ENCODE measurements around the gene TRMU.
"Not testable (repeated sequence)": the region's sequence is repeated elsewhere in the genome, so short reads cannot be mapped to it uniquely, and the experiment has no call there.

The TRMU gene

DNA sequence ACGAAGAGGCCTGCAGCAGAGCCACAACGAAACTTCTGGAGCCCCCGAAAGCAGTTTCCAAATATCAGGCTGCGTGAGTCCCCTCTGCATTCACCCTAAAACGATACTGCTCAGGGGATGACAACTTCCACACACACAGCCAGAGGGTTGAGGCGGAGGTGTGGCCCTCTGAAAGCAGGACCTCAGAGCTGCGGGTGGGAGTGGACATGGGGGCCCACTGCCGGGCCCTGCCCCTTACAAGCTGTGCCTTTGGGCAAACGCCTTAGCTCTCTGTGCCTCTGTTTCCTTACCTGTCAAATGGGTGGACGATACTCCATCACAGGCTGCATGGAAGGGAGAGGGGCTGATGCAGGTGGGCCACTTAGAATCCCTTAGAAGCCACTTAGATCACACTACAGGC, 53.1 kb downstream of the TRMU start:
- no peak for DNase-seq (ENCODE audit: low read depth)

DNA sequence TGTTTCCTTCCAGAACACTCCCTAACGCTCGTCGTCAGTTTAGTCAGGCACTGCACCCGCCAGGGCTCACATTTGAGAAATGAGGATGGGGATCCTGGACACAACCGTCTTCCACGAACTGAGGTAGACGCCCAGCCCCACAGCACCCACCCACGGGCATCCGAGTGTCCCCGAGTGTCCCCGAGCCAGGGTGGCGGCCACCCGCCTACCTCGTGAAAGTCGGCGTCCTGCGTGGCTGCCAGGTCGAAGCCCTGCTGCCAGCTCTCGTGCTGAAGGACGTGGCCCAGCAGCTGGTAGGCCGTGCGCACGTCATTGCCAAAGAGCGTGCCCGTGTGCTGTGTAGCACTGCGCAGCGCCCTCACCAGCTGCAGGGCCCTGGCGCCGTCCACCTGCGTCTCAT, 53.6 kb downstream of the TRMU start:
- no peak for DNase-seq (ENCODE audit: low read depth)

DNA sequence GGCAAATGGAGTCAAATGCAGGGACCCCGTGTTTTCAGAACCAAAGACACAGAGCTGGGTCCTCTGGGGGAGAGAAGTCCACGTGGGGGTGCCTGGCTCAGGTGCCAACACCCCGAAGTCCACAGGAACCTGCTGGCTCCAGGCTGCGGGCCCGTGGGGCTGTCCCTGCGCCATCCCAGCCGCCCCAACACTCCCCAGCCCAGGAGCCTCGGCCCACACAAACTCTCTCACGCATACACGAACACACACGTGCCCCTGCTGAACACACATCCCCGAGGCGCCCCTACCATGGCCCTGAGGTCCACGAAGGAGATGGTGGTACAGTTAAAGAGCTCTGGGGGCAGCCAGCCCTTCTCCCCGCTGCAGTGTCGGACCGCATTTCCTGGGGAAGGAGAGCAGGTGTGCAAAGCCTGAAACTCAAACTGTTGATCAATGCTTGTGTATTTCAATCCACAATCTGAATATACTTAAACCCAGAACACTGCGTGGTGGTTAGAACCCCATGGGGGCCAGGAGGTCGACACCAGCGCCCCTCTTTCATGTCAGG, 54.7 kb downstream of the TRMU start:
- DNase-seq (ENCODE audit: low read depth): no peak

- DNase-seq (ENCODE audit: low read depth): no peak
These were observed 55.3 kb downstream of the TRMU start for GRCh38 chr22:46390652-46391301.

- DNase-seq (ENCODE audit: low read depth): no peak
These were observed 56.1 kb downstream of the TRMU start for GRCh38 chr22:46391486-46392136.

GRCh38 chr22:46392137-46392844, 56.8 kb downstream of the TRMU start:
- no peak for DNase-seq (ENCODE audit: low read depth)

DNA sequence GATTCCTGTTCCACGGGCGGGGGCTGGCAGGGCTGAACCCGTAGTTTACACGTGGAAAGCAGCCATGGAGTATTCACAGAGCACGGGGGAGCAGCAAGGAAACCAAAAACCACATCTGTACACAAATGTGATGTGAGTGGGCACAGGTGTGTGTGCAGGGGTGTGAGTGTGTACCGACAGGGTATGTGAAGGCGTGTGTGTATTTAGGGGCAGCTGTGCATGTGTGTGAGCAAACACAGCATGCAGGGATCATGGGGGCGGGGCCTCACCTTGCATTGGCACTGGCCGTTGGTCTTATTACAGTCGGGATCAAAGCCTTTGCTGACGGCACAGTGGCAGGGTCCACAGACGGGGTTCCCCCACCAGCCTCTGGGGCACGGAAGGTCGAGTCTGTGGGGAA, 58.4 kb downstream of the TRMU start:
- no peak for DNase-seq (ENCODE audit: low read depth)

DNA sequence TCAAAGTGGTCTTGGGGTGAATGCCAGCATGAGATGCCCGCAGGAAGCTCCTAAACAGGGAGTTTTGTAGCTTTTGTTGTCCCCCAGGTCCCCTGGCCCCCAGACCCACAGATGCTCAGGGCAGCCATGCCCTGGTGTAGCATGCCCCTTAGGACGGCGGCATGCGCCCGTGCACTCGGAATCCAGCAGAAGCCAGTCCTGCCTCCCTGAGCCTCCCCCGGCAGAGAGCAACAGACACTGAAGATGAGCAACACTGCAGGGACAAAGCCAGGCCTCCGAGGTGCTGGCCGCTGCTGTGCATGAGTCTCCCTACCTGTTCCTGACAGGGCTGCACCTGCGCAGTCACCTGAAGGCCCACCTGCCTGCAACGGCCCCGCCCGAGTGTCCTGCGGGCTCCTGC, 59.1 kb downstream of the TRMU start:
- DNase-seq (ENCODE audit: low read depth): no peak

DNA sequence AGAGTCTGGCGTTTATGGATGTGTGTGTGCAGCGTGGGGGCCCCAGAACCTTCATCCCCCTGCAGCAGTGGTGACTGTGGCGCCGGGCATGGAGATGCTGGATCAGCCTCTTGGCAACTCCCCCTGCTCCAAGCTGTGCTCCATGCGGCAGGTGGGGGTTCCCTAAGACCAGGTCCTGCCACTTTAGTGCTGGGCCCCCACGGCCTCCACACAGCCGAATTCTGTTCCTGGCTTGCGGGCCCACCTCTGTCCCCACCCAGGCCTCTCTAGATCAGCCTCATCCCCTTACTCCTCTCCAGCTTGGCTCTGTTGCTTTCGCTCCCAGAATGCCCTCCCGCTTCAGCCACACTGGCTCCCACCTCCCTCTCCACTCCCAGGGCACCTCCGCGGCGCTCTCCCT, 59.6 kb downstream of the TRMU start:
- no peak for DNase-seq (ENCODE audit: low read depth)

- not testable (repeated sequence) for DNase-seq (ENCODE audit: low read depth)
These were observed 61.5 kb downstream of the TRMU start for GRCh38 chr22:46397049-46397448.

DNA sequence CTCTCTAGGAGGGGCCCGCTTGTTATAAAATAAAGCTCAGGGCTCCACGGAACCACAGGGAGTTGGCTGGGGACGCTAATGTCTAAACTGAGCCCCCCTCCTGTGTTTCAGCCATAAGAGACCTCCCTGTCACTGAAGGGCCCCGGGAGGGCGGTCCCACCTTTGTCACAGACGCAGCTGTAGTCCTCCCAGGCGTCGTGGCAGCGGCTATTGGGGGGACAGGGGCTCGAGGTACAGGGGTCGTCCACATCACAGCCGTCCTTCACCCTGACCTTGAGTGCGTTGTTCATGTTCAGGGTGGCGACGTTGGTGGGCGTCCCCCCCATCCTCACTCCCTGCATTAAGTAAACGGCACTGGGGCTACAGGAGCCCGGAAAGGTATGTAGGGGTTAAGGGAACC, 62.0 kb downstream of the TRMU start:
- DNase-seq (ENCODE audit: low read depth): no peak

- DNase-seq (ENCODE audit: low read depth): no peak
These were observed 62.4 kb downstream of the TRMU start for GRCh38 chr22:46397951-46398350.

DNA sequence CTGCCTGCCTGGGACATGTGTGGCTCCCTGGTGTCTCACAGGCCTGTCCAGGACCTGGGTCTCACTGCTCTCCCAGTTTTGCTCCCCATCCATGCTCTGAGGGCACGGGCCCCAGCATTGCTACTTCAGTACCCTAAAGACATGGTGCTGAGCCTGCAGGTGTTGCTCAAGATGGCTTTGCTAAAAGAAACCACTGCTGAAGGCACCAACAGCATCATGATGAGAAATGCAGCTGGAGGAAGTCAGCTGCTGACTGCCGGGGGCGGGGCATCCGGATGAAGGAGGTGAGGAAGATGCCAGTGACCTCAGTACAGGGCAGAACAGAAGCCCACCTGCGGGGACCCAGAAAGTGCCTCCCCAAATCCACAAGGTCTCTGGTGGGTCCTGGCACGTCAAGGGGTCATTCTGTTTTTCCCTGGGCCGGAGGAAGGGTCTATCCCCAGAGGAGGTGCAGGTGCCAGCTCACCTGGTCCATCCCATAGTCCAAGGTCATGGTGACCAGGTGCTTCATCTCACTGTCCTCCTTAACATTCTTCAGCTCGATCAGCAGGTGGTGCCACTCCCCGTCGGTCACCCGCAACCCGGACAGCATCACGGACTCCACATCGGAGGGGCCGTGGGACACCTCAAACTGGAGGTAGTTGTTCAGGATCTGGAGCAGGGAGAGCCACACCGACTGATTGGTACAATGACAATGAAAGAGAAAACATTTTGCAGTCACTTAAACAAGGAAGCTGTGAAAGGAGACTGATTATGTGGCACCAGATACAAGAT, 63.9 kb downstream of the TRMU start:
- no peak for DNase-seq (ENCODE audit: low read depth)

DNA sequence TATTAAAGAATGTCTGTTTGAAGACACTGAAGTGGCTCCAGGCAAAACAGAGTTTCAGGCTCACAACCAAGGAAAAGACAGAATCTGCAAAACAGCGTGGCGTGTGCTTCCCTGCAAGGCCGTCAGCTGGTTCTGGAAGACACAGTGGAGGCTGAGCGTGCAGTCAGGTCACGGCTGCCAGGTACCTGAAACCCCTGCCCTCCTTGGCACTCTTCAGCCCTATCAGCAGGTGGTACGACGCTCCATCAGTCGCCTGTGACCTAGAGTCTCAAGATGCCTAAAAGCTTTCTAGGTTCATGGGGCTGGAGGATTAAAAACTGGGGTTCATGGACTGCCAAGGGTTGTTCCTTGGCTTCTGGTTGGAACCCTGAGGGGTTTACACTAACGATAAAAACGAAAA, 65.9 kb downstream of the TRMU start:
- no peak for DNase-seq (ENCODE audit: low read depth)

DNA sequence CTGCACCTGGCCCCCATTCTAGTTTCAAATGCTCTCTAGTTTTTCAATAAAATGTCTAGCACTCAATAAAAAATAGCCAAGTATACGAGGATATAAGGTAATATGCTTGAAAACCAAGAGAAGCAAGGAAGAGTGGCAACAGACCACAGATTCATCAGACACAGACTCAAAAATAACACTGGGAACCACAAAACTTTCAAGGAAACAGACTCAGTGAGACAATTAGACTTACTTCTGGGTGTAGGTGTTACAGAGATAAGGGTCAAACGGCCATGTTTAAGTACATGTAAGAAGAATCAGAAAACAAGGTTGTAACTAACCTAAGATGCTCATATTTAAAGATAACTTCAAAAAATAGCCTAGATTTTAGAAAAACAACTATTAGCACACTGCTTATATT, 67.0 kb downstream of the TRMU start:
- no peak for DNase-seq (ENCODE audit: low read depth)

GRCh38 chr22:46403880-46404279, 68.4 kb downstream of the TRMU start:
- DNase-seq (ENCODE audit: low read depth): not testable (repeated sequence)

GRCh38 chr22:46405901-46406300, 70.4 kb downstream of the TRMU start:
- DNase-seq (ENCODE audit: low read depth): no peak

- DNase-seq (ENCODE audit: low read depth): no peak
These were observed 70.8 kb downstream of the TRMU start for GRCh38 chr22:46406349-46406748.

- no peak for DNase-seq (ENCODE audit: low read depth)
These were observed 71.3 kb downstream of the TRMU start for GRCh38 chr22:46406791-46407190.

All from HS-27A (cell line).